ENCODE data around the gene LRP1B.

- TF ChIP-seq POLR2A (IDR thresholded peaks at IDR 0.05): no peak
- TF ChIP-seq CTCF (IDR thresholded peaks at IDR 0.05): no peak
- no peak for TF ChIP-seq EP300 (IDR thresholded peaks at IDR 0.05)
Measured at GRCh38 chr2:142178604-142179003, 47.8 kb upstream of the LRP1B start.

Measured in tibial nerve (tissue), 4 donors.